DOHH2 (cell line): ENCODE data around the gene CPNE2.

ENCODE experiments used
- H3F3A ChIP-seq: fragments of 200-600 bp; sonication (generic), shearing (Covaris generic); 2 replicates; pipeline ENCODE4 v1.6.0; 2016; ENCODE audit warnings: antibody characterized with exemption, mild to moderate bottlenecking; ENCODE audit not compliant: control insufficient read depth, insufficient read depth
- H3K27ac ChIP-seq: fragments of 200-600 bp; sonication (generic); 2 replicates; pipeline ENCODE4 v1.5.1; 2014; ENCODE audit warnings: low read depth, mild to moderate bottlenecking, low read length, moderate library complexity
- H3K27me3 ChIP-seq: fragments of 200-600 bp; sonication (generic); 2 replicates; pipeline ENCODE4 v1.6.1; 2014; ENCODE audit warnings: mild to moderate bottlenecking, low read length, mixed read lengths; ENCODE audit not compliant: control insufficient read depth
- H3K36me3 ChIP-seq: fragments of 200-600 bp; sonication (generic); 2 replicates; pipeline ENCODE4 v1.6.1; 2014; ENCODE audit warnings: mild to moderate bottlenecking, low read length, moderate library complexity, mixed read lengths; ENCODE audit not compliant: control insufficient read depth
- H3K4me1 ChIP-seq: fragments of 200-600 bp; sonication (generic); 2 replicates; pipeline ENCODE4 v1.6.1; 2014; ENCODE audit warnings: mild to moderate bottlenecking, low read length, mixed read lengths; ENCODE audit not compliant: control insufficient read depth
- H3K4me2 ChIP-seq: fragments of 200-600 bp; sonication (generic); 2 replicates; pipeline ENCODE4 v1.6.0; 2014; ENCODE audit warnings: mild to moderate bottlenecking, low read length, moderate library complexity
- H3K4me3 ChIP-seq: fragments of 200-600 bp; sonication (generic); 2 replicates; pipeline ENCODE4 v1.5.1; 2014; ENCODE audit warnings: mild to moderate bottlenecking, low read length, mixed read lengths
- H3K79me2 ChIP-seq: fragments of 200-600 bp; sonication (generic); 2 replicates; pipeline ENCODE4 v1.6.1; 2014; ENCODE audit warnings: mild to moderate bottlenecking, low read length, mixed read lengths; ENCODE audit not compliant: control insufficient read depth
- H3K9me2 ChIP-seq: fragments of 200-600 bp; sonication (generic); replicated peaks from 2 replicates; pipeline ENCODE4 v1.6.1; 2014; ENCODE audit warnings: mild to moderate bottlenecking, low read length, mixed read lengths; ENCODE audit not compliant: control insufficient read depth
- H3K9me3 ChIP-seq: fragments of 200-600 bp; sonication (generic); 2 replicates; pipeline ENCODE4 v1.6.1; 2014; ENCODE audit warnings: antibody characterized with exemption, low read length, mixed read lengths; ENCODE audit not compliant: control insufficient read depth, insufficient read depth
- H4K20me1 ChIP-seq: fragments of 200-600 bp; sonication (generic); 2 replicates; pipeline ENCODE4 v1.6.0; 2014; ENCODE audit warnings: low read depth, mild to moderate bottlenecking, antibody characterized with exemption, low read length, moderate library complexity; ENCODE audit not compliant: control insufficient read depth, insufficient read depth
- CTCF ChIP-seq: fragments of 200-600 bp; sonication (generic); IDR thresholded peaks from one replicate; pipeline ENCODE4 v1.5.1; 2014; ENCODE audit warnings: antibody characterized with exemption, mild to moderate bottlenecking, low read depth, low read length; ENCODE audit not compliant: poor library complexity, severe bottlenecking
- EZH2phosphoT487 ChIP-seq: fragments of 200-600 bp; sonication (generic); IDR thresholded peaks from 2 replicates; pipeline ENCODE4 v1.6.1; 2017; ENCODE audit warnings: borderline replicate concordance, mild to moderate bottlenecking, antibody characterized with exemption, low read length, moderate library complexity, mixed read lengths

The CPNE2 gene

GRCh38 chr16:57071831-57072582 is 20.4 kb upstream of the CPNE2 start:
- Histone ChIP-seq H3K4me3 (no peak overlapping the region), H3F3A (no peaks in the 10 kb centered on the region), H3K9me3 (no peaks in the 10 kb centered on the region), H3K27me3 (no peaks in the 10 kb centered on the region), H3K27ac (no peak overlapping the region), H3K36me3 (no peaks in the 10 kb centered on the region), H3K4me2 (no peak overlapping the region), H3K79me2 (no peaks in the 10 kb centered on the region), H3K9me2 (no peaks in the 10 kb centered on the region), H3K4me1 (no peaks in the 10 kb centered on the region), H4K20me1 (no peaks in the 10 kb centered on the region)
- no peak for TF ChIP-seq EZH2phosphoT487
- TF ChIP-seq CTCF: no peak

GRCh38 chr16:57072616-57073275 is 19.6 kb upstream of the CPNE2 start:
- Histone ChIP-seq H3K79me2 (no peaks in the 10 kb centered on the region), H3K4me1 (no peaks in the 10 kb centered on the region), H3K36me3 (no peaks in the 10 kb centered on the region), H3F3A (no peaks in the 10 kb centered on the region), H4K20me1 (no peaks in the 10 kb centered on the region), H3K27ac (no peak overlapping the region), H3K4me3 (no peak overlapping the region), H3K9me3 (no peaks in the 10 kb centered on the region), H3K4me2 (no peak overlapping the region), H3K27me3 (no peaks in the 10 kb centered on the region), H3K9me2 (no peaks in the 10 kb centered on the region)
- TF ChIP-seq CTCF: no peak
- TF ChIP-seq EZH2phosphoT487: no peak

- Histone ChIP-seq H3K27me3 (no peaks in the 10 kb centered on the region), H3K4me2 (no peak overlapping the region), H3K4me1 (no peaks in the 10 kb centered on the region), H4K20me1 (no peaks in the 10 kb centered on the region), H3K9me3 (no peaks in the 10 kb centered on the region), H3F3A (no peaks in the 10 kb centered on the region), H3K36me3 (no peaks in the 10 kb centered on the region), H3K27ac (no peak overlapping the region), H3K9me2 (no peaks in the 10 kb centered on the region), H3K4me3 (no peak overlapping the region), H3K79me2 (no peaks in the 10 kb centered on the region)
- TF ChIP-seq CTCF (no peak), EZH2phosphoT487 (no peak)
These were observed 14.7 kb upstream of the CPNE2 start for GRCh38 chr16:57077714-57078113.
